HepG2 (cell line): ENCODE data around the gene CST3.

ENCODE experiments used
- CHD2 ChIP-seq: IDR thresholded peaks from 2 replicates; pipeline ENCODE4 v1.6.1; 2011; ENCODE audit warnings: low read depth, low read length, improper control_type of control experiment
- JUND ChIP-seq: sonication (generic); formaldehyde crosslinking; IDR thresholded peaks from 2 replicates; pipeline ENCODE4 v1.8.0; 2022; ENCODE audit warnings: mild to moderate bottlenecking, missing genetic modification reagents
- MAFK ChIP-seq, 2 experiments: IDR thresholded peaks in 1 of 2; conservative IDR thresholded peaks in 1 of 2; 2 replicates each; pipeline ENCODE4 v1.6.1; 2011; ENCODE audit warnings: improper control_type of control experiment in 2 of 2, low read length in 2 of 2
- MATR3 ChIP-seq: sonication (generic); formaldehyde crosslinking; IDR thresholded peaks from 2 replicates; pipeline ENCODE4 v1.4.0; 2020; ENCODE audit warnings: missing genetic modification reagents
- PCBP2 ChIP-seq: fragments of 200-400 bp; formaldehyde crosslinking; optimal IDR thresholded peaks from 2 replicates; pipeline ENCODE3; 2018; ENCODE audit warnings: low read length, low read depth; ENCODE audit not compliant: poor library complexity, severe bottlenecking
- ZBTB1 ChIP-seq: sonication (generic); formaldehyde crosslinking; IDR thresholded peaks from 2 replicates; pipeline ENCODE4 v1.4.0; 2020; ENCODE audit warnings: missing genetic modification reagents, borderline replicate concordance
- ZNF501 ChIP-seq: sonication (generic); formaldehyde crosslinking; IDR thresholded peaks from 2 replicates; pipeline ENCODE4 v1.5.1; 2020; ENCODE audit warnings: mild to moderate bottlenecking, moderate library complexity, missing genetic modification reagents
- TF ChIP-seq, protein P1 (sequence below): IDR thresholded peaks from 2 replicates; pipeline ENCODE4 v1.6.1; 2012; ENCODE audit warnings: inconsistent platforms

DNA sequence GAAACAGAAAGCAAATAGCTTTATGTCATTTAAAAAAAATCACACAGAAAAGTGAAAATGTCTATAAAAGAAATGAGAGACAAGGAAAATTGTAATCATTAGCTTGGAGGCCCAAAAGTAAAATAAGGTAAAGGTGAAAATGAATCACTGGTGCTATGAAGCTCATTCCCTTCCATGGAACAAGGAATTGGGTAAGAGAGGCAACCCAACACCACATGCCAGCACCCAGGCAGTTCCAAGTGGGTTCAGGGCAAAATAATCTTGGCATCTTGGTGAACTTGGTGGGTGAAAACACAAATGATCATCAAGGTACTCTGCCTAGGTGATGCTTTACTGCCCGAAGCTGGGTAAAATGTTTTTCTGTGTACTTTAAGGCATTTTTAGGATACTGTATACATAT, 34.4 kb upstream of the CST3 start:
- TF ChIP-seq JUND (CRISPR knock-in tag) (no peak), CHD2 (no peak), ZNF501 (CRISPR knock-in tag) (no peak), PCBP2 (no peak), ZBTB1 (CRISPR knock-in tag) (no peak), MAFK (conservative IDR thresholded peaks at IDR 0.05 in 1 of 2, IDR thresholded peaks at IDR 0.05 in 1 of 2; ENCODE audit: low read length in 2 of 2) (no peak), MATR3 (CRISPR knock-in tag) (no peak)
- TF ChIP-seq, protein P1, sequence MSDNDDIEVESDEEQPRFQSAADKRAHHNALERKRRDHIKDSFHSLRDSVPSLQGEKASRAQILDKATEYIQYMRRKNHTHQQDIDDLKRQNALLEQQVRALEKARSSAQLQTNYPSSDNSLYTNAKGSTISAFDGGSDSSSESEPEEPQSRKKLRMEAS = no peak
